Heart right ventricle (tissue), 16 donors: ENCODE measurements around the gene ERCC2. TPM values are rescaled to one million over a fixed set of nuclear protein-coding genes. Genes with fewer than 3 reads are reported as not detected.

Experiments
- ATAC-seq, 8 donors: fragments of 200-7000 bp; cut with Tn5 transposase; one replicate each; pipeline ENCODE4 v1.9.1; 2020; ENCODE audit warnings: mild to moderate bottlenecking in 8 of 8, moderate library complexity in 8 of 8, moderate number of reproducible peaks in 1 of 8
- DNase-seq, 2 donors: peaks; one replicate each; pipeline ENCODE4 v3.0.0-alpha.2; 2020
- H3K27ac ChIP-seq, 10 donors: fragments of 200-600 bp; sonication (generic) in 2 of 10; one replicate each; pipeline versions ENCODE4 v1.5.0 to v1.8.0; 2020 to 2022; ENCODE audit warnings: mild to moderate bottlenecking in 3 of 10
- H3K27me3 ChIP-seq, 7 donors: fragments of 200-600 bp; one replicate each; pipeline ENCODE4 v1.8.0; 2021 to 2022; ENCODE audit warnings: mild to moderate bottlenecking in 2 of 7
- H3K36me3 ChIP-seq, 9 donors: fragments of 200-600 bp; sonication (generic) in 1 of 9; one replicate each; pipeline versions ENCODE4 v1.5.0 to v1.8.0; 2020 to 2022; ENCODE audit warnings: mild to moderate bottlenecking in 2 of 9
- H3K4me1 ChIP-seq, 9 donors: fragments of 200-600 bp; sonication (generic) in 1 of 9; one replicate each; pipeline versions ENCODE4 v1.5.0 to v1.8.0; 2020 to 2022; ENCODE audit warnings: mild to moderate bottlenecking in 4 of 9
- H3K4me3 ChIP-seq, 10 donors: fragments of 200-600 bp; sonication (generic) in 2 of 10; one replicate each; pipeline versions ENCODE4 v1.5.0 to v1.8.0; 2020 to 2022; ENCODE audit warnings: mild to moderate bottlenecking in 7 of 10, moderate library complexity in 2 of 10
- H3K9me3 ChIP-seq, 11 donors: fragments of 200-600 bp in 10 of 11; sonication (generic) in 2 of 11; one replicate each; pipeline versions ENCODE4 v1.5.0 to v1.8.0; 2013 to 2022; ENCODE audit warnings: mild to moderate bottlenecking in 2 of 11, control low read depth in 1 of 11, moderate library complexity in 1 of 11
- WGBS, 2 donors: extraction: QIAGEN DNeasy Blood & Tissue Kit; methylation state at CpG; one replicate each; pipeline ENCODE4 v1.1.7; 2013; ENCODE audit warnings: inconsistent platforms in 1 of 2; 5-methylcytosine and 5-hydroxymethylcytosine counted together
- intact Hi-C, 10 donors: fragments of 100-400 bp; cut with DNase I; formaldehyde crosslinking; loops; one replicate each; pipeline versions ENCODE4 v1.11.1 to v1.14.2; 2022
- polyA plus RNA-seq, 2 donors: library from polyadenylated mRNA; stranded (reverse); fragments of 200-250 nt; gene quantifications; one replicate each; pipeline ENCODE4 v1.2.3, GENCODE V29; 2013
- total RNA-seq, 10 donors: library from RNA; stranded (reverse); fragmentation: NEBNext Ultra II Directional in 3 of 10; extraction: Animal tissue kit (Norgen Biotek cat#: 25700) in 3 of 10; gene quantifications; one replicate each; pipeline versions ENCODE4 v1.2.1 to v1.2.4, GENCODE V29; 2021 to 2023
- TF ChIP-seq, protein P1 (sequence below), 9 donors: fragments of 200-600 bp; sonication (generic) in 2 of 9; IDR thresholded peaks; one replicate each; pipeline versions ENCODE4 v1.5.0 to v1.8.0; 2021 to 2022; ENCODE audit warnings: antibody characterized with exemption in 9 of 9, mild to moderate bottlenecking in 5 of 9, moderate library complexity in 1 of 9
- donor health status: Arrhythmogenic right ventricular cardiomyopathy.
- donor health status: ischemic (EF 13 %, LVEDD 7.1; RV severe dilation, severe dysfunction).
- donor health status: healthy with polysubstance abuse.
- donor health status: DM: no; HTN: yes; CAD: no.
- donor health status: DM: no; HTN: no; CAD: no.
- donor health status: ischemic (EF 25% LVEDD 6.9; RV normal size, moderate dysfunction).
- donor health status: ischemic (EF 25% LVEDD 5.7; RV mildly dilated, moderate dysfunction).
- donor health status: healthy.
- donor health status: DM: yes; HTN: yes; CAD: no.
- donor health status: Ischemic cardiomyopathy.
- donor health status: ischemic (EF 35%, LVEDD 5.7; RV mildly dilated, moderate dysfunction).
- donor health status: nonischemic (EF 11% LVEDD 7.7; RV severe dilation, severe dysfunction).
- donor health status: DM: yes; HTN: yes; CAD: no.
- donor health status: PGD.
- donor health status: ischemic (EF 29% LVEDD 5.4; RV normal size, mild dysfunction).
- donor health status: nonischemic (EF 23%, LVEDD 6.1; RV moderate dilation, normal function).

ERCC2 gene
- total and polyA plus RNA-seq, 12 donors, result 6.5 to 15.2 (median 13.7) TPM

DNA sequence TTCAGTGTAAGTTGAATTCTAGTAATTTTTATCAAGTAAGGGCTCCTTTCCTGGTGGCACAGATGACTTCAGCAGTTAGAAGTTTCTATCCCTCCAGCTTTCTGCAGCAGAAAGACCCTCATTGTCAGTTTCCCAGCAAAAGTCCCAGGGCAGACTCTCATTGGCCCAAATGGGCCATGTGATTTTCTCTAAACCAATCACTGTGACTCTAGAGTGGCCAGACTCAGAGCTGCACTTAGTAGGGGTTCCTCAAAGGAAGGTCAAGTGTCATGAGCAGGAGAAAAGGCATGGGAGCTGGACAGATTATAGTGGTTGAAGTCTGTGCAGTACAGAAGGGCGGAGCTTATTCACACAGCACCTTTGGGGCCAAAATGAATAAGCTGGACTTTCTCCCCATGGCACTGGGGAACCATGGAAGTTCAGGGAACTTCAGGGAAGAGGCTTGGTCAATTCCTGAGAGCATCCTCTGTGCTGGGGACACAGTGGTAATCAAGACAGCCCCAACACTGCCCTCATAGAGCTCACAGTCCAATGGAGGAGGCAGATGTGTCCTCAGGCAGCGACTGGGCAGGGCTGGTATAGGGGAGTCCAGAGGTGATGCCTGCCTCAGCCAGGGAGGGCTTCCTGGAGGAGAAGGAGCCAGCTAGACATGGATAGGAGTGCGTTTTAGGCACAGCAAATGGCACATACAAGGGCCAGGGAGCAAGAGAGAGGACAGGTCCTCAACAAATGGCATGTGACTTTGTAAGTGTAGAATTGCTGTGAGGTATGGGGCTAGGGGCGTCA lies 66.0 kb downstream of the ERCC2 start:
- Histone ChIP-seq H3K27ac (no peak overlapping the region), H3K27me3 (no peaks in the 10 kb centered on the region), H3K4me1 (peaks cover 0 to 11% (median 0%) of the 10 kb centered on the region in 9 donors), H3K36me3 (peaks cover 0 to 72% (median 11%) of the 10 kb centered on the region in 9 donors), H3K9me3 (peaks cover 0 to 9% (median 0%) of the 10 kb centered on the region in 11 donors), H3K4me3 (no peak overlapping the region)
- intact Hi-C loops, result no loop called here
- 78 to 81% methylated on average over 4 of the region's 4 CpGs for WGBS, 2 donors
- TF ChIP-seq, protein P1, sequence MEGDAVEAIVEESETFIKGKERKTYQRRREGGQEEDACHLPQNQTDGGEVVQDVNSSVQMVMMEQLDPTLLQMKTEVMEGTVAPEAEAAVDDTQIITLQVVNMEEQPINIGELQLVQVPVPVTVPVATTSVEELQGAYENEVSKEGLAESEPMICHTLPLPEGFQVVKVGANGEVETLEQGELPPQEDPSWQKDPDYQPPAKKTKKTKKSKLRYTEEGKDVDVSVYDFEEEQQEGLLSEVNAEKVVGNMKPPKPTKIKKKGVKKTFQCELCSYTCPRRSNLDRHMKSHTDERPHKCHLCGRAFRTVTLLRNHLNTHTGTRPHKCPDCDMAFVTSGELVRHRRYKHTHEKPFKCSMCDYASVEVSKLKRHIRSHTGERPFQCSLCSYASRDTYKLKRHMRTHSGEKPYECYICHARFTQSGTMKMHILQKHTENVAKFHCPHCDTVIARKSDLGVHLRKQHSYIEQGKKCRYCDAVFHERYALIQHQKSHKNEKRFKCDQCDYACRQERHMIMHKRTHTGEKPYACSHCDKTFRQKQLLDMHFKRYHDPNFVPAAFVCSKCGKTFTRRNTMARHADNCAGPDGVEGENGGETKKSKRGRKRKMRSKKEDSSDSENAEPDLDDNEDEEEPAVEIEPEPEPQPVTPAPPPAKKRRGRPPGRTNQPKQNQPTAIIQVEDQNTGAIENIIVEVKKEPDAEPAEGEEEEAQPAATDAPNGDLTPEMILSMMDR (IDR thresholded peaks at IDR 0.05), result no peak
- ATAC-seq, result peak in 2 of 8 donors; percentile 6 to 16
- no peak for DNase-seq

DNA sequence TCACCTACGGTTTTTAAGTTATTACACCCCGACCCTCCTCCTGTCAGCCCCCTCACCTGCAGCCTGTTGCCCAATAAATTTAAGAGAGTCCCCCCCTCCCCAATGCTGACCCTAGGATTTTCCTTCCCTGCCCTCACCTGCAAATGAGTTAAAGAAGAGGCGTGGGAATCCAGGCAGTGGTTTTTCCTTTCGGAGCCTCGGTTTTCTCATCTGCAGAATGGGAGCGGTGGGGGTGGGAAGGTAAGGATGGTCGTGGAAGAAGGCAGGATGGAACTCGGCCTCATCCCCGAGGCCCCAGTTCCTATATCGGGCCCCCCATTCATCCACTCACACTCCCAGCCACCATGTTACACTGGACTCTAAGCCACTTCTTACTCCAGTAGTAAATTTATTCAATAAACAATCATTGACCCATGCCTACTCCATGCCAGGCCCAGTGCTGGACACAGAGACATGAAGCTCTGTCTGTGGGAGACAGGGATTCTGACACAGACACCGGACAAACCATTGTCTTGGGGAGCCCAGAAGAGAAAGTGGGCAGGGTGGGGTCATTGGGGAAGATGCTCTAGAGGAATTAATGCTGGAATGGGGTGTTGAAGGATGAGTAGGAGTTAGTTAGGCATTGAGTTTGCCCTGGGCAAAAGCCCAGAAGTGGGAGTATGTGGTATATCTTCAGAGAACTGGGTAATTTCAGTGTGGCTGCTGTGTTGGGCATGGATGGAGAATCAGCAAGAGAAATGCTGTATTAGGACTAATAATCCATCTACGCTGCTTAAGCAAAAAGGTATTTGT lies 66.9 kb downstream of the ERCC2 start:
- TF ChIP-seq, protein P1 (IDR thresholded peaks at IDR 0.05), result no peak
- no peak overlapping the region for H3K27ac ChIP-seq
- H3K36me3 ChIP-seq, result peaks cover 0 to 67% (median 11%) of the 10 kb centered on the region in 9 donors
- no peak overlapping the region for H3K4me3 ChIP-seq
- peaks cover 0 to 9% (median 0%) of the 10 kb centered on the region in 11 donors for H3K9me3 ChIP-seq
- 95 to 97% methylated on average over 12 of the region's 12 CpGs for WGBS, 2 donors
- peaks cover 0 to 11% (median 0%) of the 10 kb centered on the region in 9 donors for H3K4me1 ChIP-seq
- no peaks in the 10 kb centered on the region for H3K27me3 ChIP-seq
- no peak for DNase-seq
- ATAC-seq, result no peak
- intact Hi-C loops, result no loop called here

DNA sequence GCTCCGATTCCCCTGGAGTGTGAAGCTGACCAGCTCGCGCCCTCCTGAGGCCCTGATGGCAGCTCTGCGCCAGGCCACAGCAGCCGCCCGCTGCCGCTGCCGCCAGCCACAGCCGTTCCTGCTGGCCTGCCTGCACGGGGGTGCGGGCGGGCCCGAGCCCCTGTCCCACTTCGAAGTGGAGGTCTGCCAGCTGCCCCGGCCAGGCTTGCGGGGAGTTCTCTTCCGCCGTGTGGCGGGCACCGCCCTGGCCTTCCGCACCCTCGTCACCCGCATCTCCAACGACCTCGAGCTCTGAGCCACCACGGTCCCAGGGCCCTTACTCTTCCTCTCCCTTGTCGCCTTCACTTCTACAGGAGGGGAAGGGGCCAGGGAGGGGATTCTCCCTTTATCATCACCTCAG lies 68.0 kb downstream of the ERCC2 start:
- no peak overlapping the region for H3K27ac ChIP-seq
- H3K4me3 ChIP-seq, result no peak overlapping the region
- WGBS, 2 donors, result 90 to 93% methylated on average over 26 to 27 of the region's 27 CpGs
- DNase-seq, result no peak
- H3K4me1 ChIP-seq, result peaks cover 0 to 11% (median 0%) of the 10 kb centered on the region in 9 donors
- H3K27me3 ChIP-seq, result no peaks in the 10 kb centered on the region
- ATAC-seq, result peak in 1 of 8 donors; percentile 29
- peaks cover 0 to 9% (median 0%) of the 10 kb centered on the region in 11 donors for H3K9me3 ChIP-seq
- intact Hi-C loops, result no loop called here
- H3K36me3 ChIP-seq, result peaks cover 0 to 67% (median 10%) of the 10 kb centered on the region in 9 donors
- TF ChIP-seq, protein P1 (IDR thresholded peaks at IDR 0.05), result no peak

Other genes starting within 250 kb of the ERCC2 start
- under 1 TPM in 3 of 10 donors, not detected in 7; 0.06 to 0.09 (median 0.07) TPM for gene NKPD1, start 209.6 kb downstream of the ERCC2 start, total RNA-seq
- gene NKPD1, start 209.6 kb downstream of the ERCC2 start, polyA plus RNA-seq, result under 1 TPM; 0.06 to 0.07 TPM
- gene TRAPPC6A, start 192.3 kb downstream of the ERCC2 start, total RNA-seq, result 10 to 100 TPM; 14.3 to 24.9 (median 16.8) TPM
- 10 to 100 TPM; 15.9 to 18.9 TPM for gene TRAPPC6A, start 192.3 kb downstream of the ERCC2 start, polyA plus RNA-seq
- 1 to 10 TPM; 2.8 to 8.6 (median 4.8) TPM for gene BLOC1S3, start 191.8 kb downstream of the ERCC2 start, total RNA-seq
- 1 to 10 TPM; 2.2 to 6.1 TPM for gene BLOC1S3, start 191.8 kb downstream of the ERCC2 start, polyA plus RNA-seq
- 1 to 10 TPM in 5 of 10 donors, under 1 TPM in 5; 0.27 to 2.0 (median 1.1) TPM for gene EXOC3L2, start 125.2 kb downstream of the ERCC2 start, total RNA-seq
- gene EXOC3L2, start 125.2 kb downstream of the ERCC2 start, polyA plus RNA-seq, result 1 to 10 TPM; 1.2 to 1.8 TPM
- 10 to 100 TPM; 24.8 to 45.3 (median 33.7) TPM for gene MARK4, start 119.3 kb downstream of the ERCC2 start, total RNA-seq
- 10 to 100 TPM; 13.8 to 21.4 TPM for gene MARK4, start 119.3 kb downstream of the ERCC2 start, polyA plus RNA-seq
- gene CKM, start 47.7 kb downstream of the ERCC2 start, total RNA-seq, result 1,000 to 10,000 TPM; 3,088 to 7,765 (median 4,540) TPM
- 1,000 to 10,000 TPM; 2,078 to 4,353 TPM for gene CKM, start 47.7 kb downstream of the ERCC2 start, polyA plus RNA-seq
- gene KLC3, start 29.8 kb downstream of the ERCC2 start, total RNA-seq, result under 1 TPM in 2 of 10 donors, not detected in 8; 0.14 TPM
- under 1 TPM in 1 of 2 donors, not detected in 1; 0.16 TPM for gene KLC3, start 29.8 kb downstream of the ERCC2 start, polyA plus RNA-seq
- 100 to 1,000 TPM; 134 to 204 (median 166) TPM for gene PPP1R13L, start 34.5 kb upstream of the ERCC2 start, total RNA-seq
- 100 to 1,000 TPM in 1 of 2 donors, 10 to 100 TPM in 1; 85.2 to 265 TPM for gene PPP1R13L, start 34.5 kb upstream of the ERCC2 start, polyA plus RNA-seq
- 1 to 10 TPM; 4.1 to 9.8 (median 5.6) TPM for gene POLR1G, start 36.1 kb upstream of the ERCC2 start, total RNA-seq
- gene POLR1G, start 36.1 kb upstream of the ERCC2 start, polyA plus RNA-seq, result 1 to 10 TPM; 5.1 to 8.2 TPM
- 100 to 1,000 TPM; 113 to 194 (median 136) TPM for gene ERCC1, start 53.3 kb upstream of the ERCC2 start, total RNA-seq
- 100 to 1,000 TPM; 147 to 183 TPM for gene ERCC1, start 53.3 kb upstream of the ERCC2 start, polyA plus RNA-seq
- gene FOSB, start 97.4 kb upstream of the ERCC2 start, total RNA-seq, result 10 to 100 TPM in 2 of 10 donors, 1 to 10 TPM in 7, under 1 TPM in 1; 0.39 to 54.5 (median 4.9) TPM
- gene FOSB, start 97.4 kb upstream of the ERCC2 start, polyA plus RNA-seq, result 1 to 10 TPM; 2.1 to 5.5 TPM
- gene RTN2, start 126.5 kb upstream of the ERCC2 start, total RNA-seq, result 10 to 100 TPM; 15.9 to 33.7 (median 21.8) TPM
- gene RTN2, start 126.5 kb upstream of the ERCC2 start, polyA plus RNA-seq, result 10 to 100 TPM; 11.1 to 13.3 TPM
- 1 to 10 TPM in 1 of 10 donors, under 1 TPM in 4, not detected in 5; 0.32 to 3.6 (median 0.57) TPM for gene PPM1N, start 127.9 kb upstream of the ERCC2 start, total RNA-seq
- gene PPM1N, start 127.9 kb upstream of the ERCC2 start, polyA plus RNA-seq, result under 1 TPM; 0.51 to 0.68 TPM
- gene VASP, start 136.9 kb upstream of the ERCC2 start, total RNA-seq, result 10 to 100 TPM; 24.9 to 78.6 (median 42.3) TPM
- 10 to 100 TPM; 62.3 to 70.0 TPM for gene VASP, start 136.9 kb upstream of the ERCC2 start, polyA plus RNA-seq
- gene OPA3, start 214.2 kb upstream of the ERCC2 start, total RNA-seq, result 10 to 100 TPM; 20.0 to 27.9 (median 24.2) TPM
- gene OPA3, start 214.2 kb upstream of the ERCC2 start, polyA plus RNA-seq, result 10 to 100 TPM; 10.2 to 10.7 TPM
- 10 to 100 TPM in 1 of 10 donors, 1 to 10 TPM in 9; 2.3 to 29.4 (median 5.2) TPM for gene GPR4, start 231.6 kb upstream of the ERCC2 start, total RNA-seq
- 1 to 10 TPM; 5.7 to 9.4 TPM for gene GPR4, start 231.6 kb upstream of the ERCC2 start, polyA plus RNA-seq